HG02642 (cell line): ENCODE measurements around the gene PRSS38.

Source experiments
- ATAC-seq: cut with Tn5 transposase; IDR thresholded peaks from one replicate; pipeline ENCODE4 v1.9.1; 2021; ENCODE audit warnings: mild to moderate bottlenecking; ENCODE audit not compliant: unreplicated experiment, poor library complexity

PRSS38 gene

GRCh38 chr1:227893949-227894721 lies 78.7 kb downstream of the PRSS38 start:
- ATAC-seq = no peak

GRCh38 chr1:227894831-227895451 lies 79.5 kb downstream of the PRSS38 start:
- ATAC-seq = no peak
